ENCODE results near the gene TMC4. TPM values are rescaled to one million over a fixed set of nuclear protein-coding genes. Genes with fewer than 3 reads are reported as not detected.
"Not testable (repeated sequence)": the region's sequence is repeated elsewhere in the genome, so short reads cannot be mapped to it uniquely, and the experiment has no call there.

The TMC4 gene
- total and polyA plus RNA-seq, 2 experiments from 2014 or later: 2.3 to 7.8 TPM

DNA sequence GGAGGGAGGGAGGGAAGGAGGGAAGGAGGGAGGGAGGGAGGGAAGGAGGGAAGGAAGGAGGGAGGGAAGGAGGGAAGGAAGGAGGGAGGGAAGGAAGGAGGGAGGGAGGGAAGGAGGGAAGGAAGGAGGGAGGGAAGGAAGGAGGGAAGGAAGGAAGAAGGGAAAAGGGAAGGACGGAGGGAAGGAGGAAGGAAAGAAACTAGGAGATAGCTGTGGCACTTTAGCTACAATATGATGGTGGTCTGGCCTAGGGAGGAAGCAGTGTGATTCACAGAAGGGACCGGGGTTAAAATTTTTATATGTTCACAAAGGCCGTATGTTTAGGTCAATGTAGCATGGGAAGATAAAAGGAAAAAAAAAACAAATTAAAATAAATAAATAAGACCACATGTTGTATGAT, 8.9 kb upstream of the TMC4 start:
- not testable (repeated sequence) for H3K9me3 Mint-ChIP-seq; H3K27ac Mint-ChIP-seq; H3K4me3 ChIP-seq; H3K27ac ChIP-seq (ENCODE audit: low read depth); H3K4me3 Mint-ChIP-seq; H3K36me3 ChIP-seq (ENCODE audit: insufficient read depth); H3K4me2 ChIP-seq; H3K27me3 ChIP-seq (ENCODE audit: insufficient read depth); H3K79me2 ChIP-seq (replicated peaks; ENCODE audit: insufficient read depth); H3K4me1 ChIP-seq (ENCODE audit: insufficient read depth); H3K9me2 ChIP-seq (ENCODE audit: insufficient read depth); H2AFZ ChIP-seq; H3F3A ChIP-seq (replicated peaks; ENCODE audit: low read depth); ATAC-seq; DNase-seq (ENCODE audit: low spot score)
- peaks cover 17% of the 10 kb centered on the region for H3K27me3 Mint-ChIP-seq (ENCODE audit: insufficient read depth, low read depth, poor library complexity)
- peaks cover 13% of the 10 kb centered on the region for H4K20me1 ChIP-seq (replicated peaks; ENCODE audit: insufficient read depth)
- H3K4me1 Mint-ChIP-seq: peaks cover 17% of the 10 kb centered on the region
- H3K36me3 Mint-ChIP-seq (ENCODE audit: low read depth): peaks cover 41% of the 10 kb centered on the region

DNA sequence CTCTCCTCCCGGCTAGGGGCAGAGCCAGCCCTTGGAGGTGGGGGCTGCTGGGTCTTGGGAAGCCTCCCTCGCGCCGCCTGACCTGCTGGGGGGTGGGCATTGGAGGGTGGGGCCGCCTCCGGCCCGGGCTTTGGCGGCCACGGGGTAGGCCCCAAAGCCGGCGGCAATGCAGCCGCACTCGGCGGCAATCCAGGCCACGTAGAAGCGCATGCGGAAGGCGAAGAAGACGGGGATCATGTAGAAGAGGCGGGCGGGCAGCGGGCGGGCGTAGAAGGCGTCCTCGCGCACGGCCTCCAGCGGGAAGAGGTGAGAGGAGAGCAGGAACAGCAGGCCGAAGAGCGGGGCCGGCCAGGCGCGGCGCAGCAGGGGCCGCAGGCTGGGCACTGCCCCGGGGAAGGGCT, 7.7 kb upstream of the TMC4 start:
- TF ChIP-seq JUNB (IDR thresholded peaks at IDR 0.05; ENCODE audit: unreplicated experiment) (no peak), POLR2AphosphoS5 (IDR thresholded peaks at IDR 0.05; ENCODE audit: low read depth) (no peak), ZNF114 (CRISPR knock-in tag; IDR thresholded peaks at IDR 0.05) (no peak)
- no peak overlapping the region for H3K4me3 Mint-ChIP-seq

GRCh38 chr19:54179921-54180461, 7.0 kb upstream of the TMC4 start:
- DNase-seq (ENCODE audit: low spot score): peak; percentile 98
- H3F3A ChIP-seq (replicated peaks; ENCODE audit: low read depth): peaks cover 7% of the 10 kb centered on the region
- H3K9me2 ChIP-seq (ENCODE audit: insufficient read depth): no peaks in the 10 kb centered on the region
- H3K27ac Mint-ChIP-seq: peak overlapping the region; percentile 74; the same call in 1 of the 2 replicates
- no peak overlapping the region for H3K4me3 ChIP-seq
- H4K20me1 ChIP-seq (replicated peaks; ENCODE audit: insufficient read depth): peaks cover 13% of the 10 kb centered on the region
- no peaks in the 10 kb centered on the region; the same call in 1 of the 2 replicates for H3K4me1 ChIP-seq (ENCODE audit: insufficient read depth)
- peaks cover 32% of the 10 kb centered on the region for H3K36me3 Mint-ChIP-seq (ENCODE audit: low read depth)
- ATAC-seq: peak; percentile 90
- peaks cover 17% of the 10 kb centered on the region for H3K27me3 Mint-ChIP-seq (ENCODE audit: insufficient read depth, low read depth, poor library complexity)
- no peak overlapping the region; the same call in 2 of the 3 replicates for H3K4me3 Mint-ChIP-seq
- H3K27ac ChIP-seq (ENCODE audit: low read depth): no peak overlapping the region
- peaks cover 9% of the 10 kb centered on the region; the same call in 1 of the 2 replicates for H3K36me3 ChIP-seq (ENCODE audit: insufficient read depth)
- H2AFZ ChIP-seq: no peak overlapping the region
- no peaks in the 10 kb centered on the region; the same call in 2 of the 3 replicates for H3K9me3 Mint-ChIP-seq
- H3K4me1 Mint-ChIP-seq: peaks cover 14% of the 10 kb centered on the region
- no peaks in the 10 kb centered on the region for H3K79me2 ChIP-seq (replicated peaks; ENCODE audit: insufficient read depth)
- no peaks in the 10 kb centered on the region for H3K27me3 ChIP-seq (ENCODE audit: insufficient read depth)
- no peak overlapping the region for H3K4me2 ChIP-seq
- no peak for TF ChIP-seq ZNF114 (CRISPR knock-in tag; IDR thresholded peaks at IDR 0.05)
- TF ChIP-seq, protein P1, sequence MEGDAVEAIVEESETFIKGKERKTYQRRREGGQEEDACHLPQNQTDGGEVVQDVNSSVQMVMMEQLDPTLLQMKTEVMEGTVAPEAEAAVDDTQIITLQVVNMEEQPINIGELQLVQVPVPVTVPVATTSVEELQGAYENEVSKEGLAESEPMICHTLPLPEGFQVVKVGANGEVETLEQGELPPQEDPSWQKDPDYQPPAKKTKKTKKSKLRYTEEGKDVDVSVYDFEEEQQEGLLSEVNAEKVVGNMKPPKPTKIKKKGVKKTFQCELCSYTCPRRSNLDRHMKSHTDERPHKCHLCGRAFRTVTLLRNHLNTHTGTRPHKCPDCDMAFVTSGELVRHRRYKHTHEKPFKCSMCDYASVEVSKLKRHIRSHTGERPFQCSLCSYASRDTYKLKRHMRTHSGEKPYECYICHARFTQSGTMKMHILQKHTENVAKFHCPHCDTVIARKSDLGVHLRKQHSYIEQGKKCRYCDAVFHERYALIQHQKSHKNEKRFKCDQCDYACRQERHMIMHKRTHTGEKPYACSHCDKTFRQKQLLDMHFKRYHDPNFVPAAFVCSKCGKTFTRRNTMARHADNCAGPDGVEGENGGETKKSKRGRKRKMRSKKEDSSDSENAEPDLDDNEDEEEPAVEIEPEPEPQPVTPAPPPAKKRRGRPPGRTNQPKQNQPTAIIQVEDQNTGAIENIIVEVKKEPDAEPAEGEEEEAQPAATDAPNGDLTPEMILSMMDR (conservative IDR thresholded peaks at IDR 0.05; ENCODE audit: low read depth in 2 of 2): peak; percentile 64 to 80
- TF ChIP-seq EZH2 (IDR thresholded peaks at IDR 0.05; ENCODE audit: low read depth, unreplicated experiment): no peak
- no peak for TF ChIP-seq EZH2phosphoT487 (IDR thresholded peaks at IDR 0.05; ENCODE audit: unreplicated experiment)

More for the DNA sequence above, 7.7 kb upstream of the TMC4 start:
- H3K4me2 ChIP-seq: no peak overlapping the region
- peaks cover 13% of the 10 kb centered on the region for H4K20me1 ChIP-seq (replicated peaks; ENCODE audit: insufficient read depth)
- H3K4me3 ChIP-seq: no peak overlapping the region
- H3K27ac ChIP-seq (ENCODE audit: low read depth): peak overlapping the region; percentile 11; the same call in 1 of the 2 replicates
- H3K9me2 ChIP-seq (ENCODE audit: insufficient read depth): no peaks in the 10 kb centered on the region
- H3K27me3 ChIP-seq (ENCODE audit: insufficient read depth): no peaks in the 10 kb centered on the region
- H3K4me1 Mint-ChIP-seq: peaks cover 17% of the 10 kb centered on the region
- no peak overlapping the region for H2AFZ ChIP-seq
- H3K27ac Mint-ChIP-seq: no peak overlapping the region
- ATAC-seq (no peak), DNase-seq (ENCODE audit: low spot score) (no peak)
- peaks cover 17% of the 10 kb centered on the region for H3K27me3 Mint-ChIP-seq (ENCODE audit: insufficient read depth, low read depth, poor library complexity)
- H3K9me3 Mint-ChIP-seq: no peaks in the 10 kb centered on the region
- H3F3A ChIP-seq (replicated peaks; ENCODE audit: low read depth): peaks cover 7% of the 10 kb centered on the region
- no peaks in the 10 kb centered on the region; the same call in 1 of the 2 replicates for H3K4me1 ChIP-seq (ENCODE audit: insufficient read depth)
- peaks cover 9% of the 10 kb centered on the region; the same call in 1 of the 2 replicates for H3K36me3 ChIP-seq (ENCODE audit: insufficient read depth)
- peaks cover 37% of the 10 kb centered on the region for H3K36me3 Mint-ChIP-seq (ENCODE audit: low read depth)
- H3K79me2 ChIP-seq (replicated peaks; ENCODE audit: insufficient read depth): 0 out of 2 replicates have a peak, but pooled peaks cover 4% of the 10 kb centered on the region
